Mesenchymal stem cell (in vitro differentiated cells and primary cell): ENCODE data around the gene SEPTIN1.

ENCODE experiments used
- DNase-seq: peaks from one replicate; pipeline ENCODE4 v3.0.0-alpha.2; 2013
- H2AFZ ChIP-seq: one replicate; pipeline ENCODE4 v1.6.1; 2013; ENCODE audit warnings: low read depth, mild to moderate bottlenecking, control low read depth, inconsistent platforms, low read length, moderate library complexity
- H2AK5ac ChIP-seq: 2 replicates; pipeline ENCODE4 v1.6.1; 2013; ENCODE audit warnings: low read length, moderate library complexity, mild to moderate bottlenecking, inconsistent platforms; ENCODE audit not compliant: severe bottlenecking
- H2BK120ac ChIP-seq: one replicate; pipeline ENCODE4 v1.6.1; 2013; ENCODE audit warnings: low read depth, mild to moderate bottlenecking, inconsistent platforms, low read length, moderate library complexity
- H2BK12ac ChIP-seq, 2 experiments: one replicate each; pipeline ENCODE4 v1.6.1; 2013; ENCODE audit warnings: inconsistent platforms in 2 of 2, low read length in 2 of 2, mild to moderate bottlenecking in 2 of 2, moderate library complexity in 2 of 2, control low read depth in 1 of 2
- H2BK15ac ChIP-seq: one replicate; pipeline ENCODE4 v1.6.1; 2013; ENCODE audit warnings: mild to moderate bottlenecking, low read depth, inconsistent platforms; ENCODE audit not compliant: poor library complexity, severe bottlenecking
- H2BK5ac ChIP-seq: 2 replicates; pipeline ENCODE4 v1.6.1; 2013; ENCODE audit warnings: low read depth, mild to moderate bottlenecking, low read length, control low read depth, inconsistent platforms; ENCODE audit not compliant: poor library complexity, severe bottlenecking
- H3K14ac ChIP-seq, 2 experiments: one replicate each; pipeline ENCODE4 v1.6.1; 2013; ENCODE audit warnings: inconsistent platforms in 2 of 2, low read length in 2 of 2, control low read depth in 1 of 2, mild to moderate bottlenecking in 1 of 2, moderate library complexity in 1 of 2
- H3K18ac ChIP-seq, 2 experiments: one replicate each; pipeline ENCODE4 v1.6.1; 2013; ENCODE audit warnings: inconsistent platforms in 2 of 2, low read length in 2 of 2, control low read depth in 1 of 2, low read depth in 1 of 2, mild to moderate bottlenecking in 1 of 2
- H3K23ac ChIP-seq, 2 experiments: one replicate each; pipeline ENCODE4 v1.6.1; 2013; ENCODE audit warnings: inconsistent platforms in 2 of 2, low read length in 2 of 2, mild to moderate bottlenecking in 2 of 2, moderate library complexity in 2 of 2, control low read depth in 1 of 2
- H3K27ac ChIP-seq: 2 replicates; pipeline ENCODE4 v1.5.1; 2013; ENCODE audit warnings: mild to moderate bottlenecking, moderate library complexity, low read length, control low read depth, inconsistent platforms; ENCODE audit not compliant: poor library complexity, severe bottlenecking
- H3K27me3 ChIP-seq, 2 experiments: 2 replicates each; pipeline versions ENCODE4 v1.6.1 to v1.7.0; 2013; ENCODE audit warnings: low read length in 2 of 2, mild to moderate bottlenecking in 2 of 2, moderate library complexity in 2 of 2, control low read depth in 1 of 2, inconsistent platforms in 1 of 2; ENCODE audit not compliant: control insufficient read depth in 1 of 2, insufficient read depth in 1 of 2
- H3K36me3 ChIP-seq, 2 experiments: 2 replicates each; pipeline versions ENCODE4 v1.6.1 to v1.7.0; 2013; ENCODE audit warnings: low read length in 2 of 2, control low read depth in 1 of 2, inconsistent platforms in 1 of 2, low read depth in 1 of 2, mild to moderate bottlenecking in 1 of 2; ENCODE audit not compliant: insufficient read depth in 2 of 2, control insufficient read depth in 1 of 2
- H3K4ac ChIP-seq, 2 experiments: one replicate each; pipeline ENCODE4 v1.6.1; 2013; ENCODE audit warnings: inconsistent platforms in 2 of 2, low read length in 2 of 2, mild to moderate bottlenecking in 2 of 2, moderate library complexity in 2 of 2, control low read depth in 1 of 2, low read depth in 1 of 2
- H3K4me1 ChIP-seq: 2 replicates; pipeline ENCODE4 v1.6.1; 2013; ENCODE audit warnings: low read depth, low read length, control low read depth; ENCODE audit not compliant: control insufficient read depth, insufficient read depth
- H3K4me2 ChIP-seq: 2 replicates; pipeline ENCODE4 v1.6.1; 2013; ENCODE audit warnings: low read length, mild to moderate bottlenecking, inconsistent platforms; ENCODE audit not compliant: poor library complexity, severe bottlenecking
- H3K4me3 ChIP-seq, 2 experiments: 2 replicates each; pipeline versions ENCODE4 v1.5.1 to v1.7.0; 2013; ENCODE audit warnings: low read length in 2 of 2, mild to moderate bottlenecking in 2 of 2, control low read depth in 1 of 2, low read depth in 1 of 2; ENCODE audit not compliant: insufficient read depth in 1 of 2
- H3K79me1 ChIP-seq: replicated peaks from 2 replicates; pipeline ENCODE4 v1.6.1; 2013; ENCODE audit warnings: mild to moderate bottlenecking, control low read depth, low read length, inconsistent platforms; ENCODE audit not compliant: poor library complexity, severe bottlenecking
- H3K9ac ChIP-seq: 2 replicates; pipeline ENCODE4 v1.7.0; 2013; ENCODE audit warnings: mild to moderate bottlenecking, low read length, moderate library complexity
- H3K9me3 ChIP-seq: 2 replicates; pipeline ENCODE4 v1.7.0; 2013; ENCODE audit warnings: mild to moderate bottlenecking, low read length; ENCODE audit not compliant: control insufficient read depth
- H4K8ac ChIP-seq: one replicate; pipeline ENCODE4 v1.6.1; 2013; ENCODE audit warnings: inconsistent platforms, mild to moderate bottlenecking, low read length, moderate library complexity
- H4K91ac ChIP-seq: one replicate; pipeline ENCODE4 v1.6.1; 2013; ENCODE audit warnings: mild to moderate bottlenecking, low read length, inconsistent platforms
- WGBS: methylation state at CpG from one replicate; pipeline ENCODE4 v1.1.7; 2013; ENCODE audit warnings: mixed read lengths; 5-methylcytosine and 5-hydroxymethylcytosine counted together

The SEPTIN1 gene

GRCh38 chr16:30357085-30357714, 25.2 kb downstream of the SEPTIN1 start:
- no peak overlapping the region for H2AFZ ChIP-seq
- peaks cover 35% of the 10 kb centered on the region for H3K4me1 ChIP-seq
- no peak overlapping the region for H2BK15ac ChIP-seq
- no peak for DNase-seq
- no peaks in the 10 kb centered on the region for H3K27me3 ChIP-seq
- H3K23ac ChIP-seq: no peak overlapping the region
- no peak overlapping the region for H3K4me3 ChIP-seq
- H2BK12ac ChIP-seq: no peak overlapping the region
- no peak overlapping the region for H3K4me2 ChIP-seq
- H2BK5ac ChIP-seq: no peak overlapping the region
- H3K14ac ChIP-seq: no peak overlapping the region
- no peak overlapping the region for H2BK120ac ChIP-seq
- 96% methylated on average over 3 of the region's 5 CpGs for WGBS
- no peak overlapping the region for H4K8ac ChIP-seq
- H3K9ac ChIP-seq: peak overlapping the region; percentile 11
- peaks cover 45% of the 10 kb centered on the region for H3K79me1 ChIP-seq
- no peak overlapping the region for H4K91ac ChIP-seq
- H3K4ac ChIP-seq: no peak overlapping the region
- no peak overlapping the region for H3K18ac ChIP-seq
- peaks cover 58 to 66% of the 10 kb centered on the region in 2 experiments for H3K36me3 ChIP-seq
- no peak overlapping the region for H3K27ac ChIP-seq
- H3K9me3 ChIP-seq: no peaks in the 10 kb centered on the region
- no peak overlapping the region for H2AK5ac ChIP-seq

GRCh38 chr16:30356401-30357084, 25.8 kb downstream of the SEPTIN1 start:
- DNase-seq: no peak
- H2AFZ ChIP-seq: no peak overlapping the region
- H2AK5ac ChIP-seq: peak overlapping the region; percentile 61
- H3K4me3 ChIP-seq: no peak overlapping the region
- H3K36me3 ChIP-seq: peaks cover 60 to 73% of the 10 kb centered on the region in 2 experiments
- peak overlapping the region; percentile 91 for H3K9ac ChIP-seq
- H2BK15ac ChIP-seq: no peak overlapping the region
- H3K4me2 ChIP-seq: peak overlapping the region; percentile 81
- H3K79me1 ChIP-seq: peaks cover 50% of the 10 kb centered on the region
- no peak overlapping the region for H4K91ac ChIP-seq
- peaks cover 38% of the 10 kb centered on the region for H3K4me1 ChIP-seq
- 94% methylated on average over 12 of the region's 12 CpGs for WGBS
- no peak overlapping the region for H3K14ac ChIP-seq
- H4K8ac ChIP-seq: peak overlapping the region; percentile 95
- H3K9me3 ChIP-seq: no peaks in the 10 kb centered on the region
- H2BK120ac ChIP-seq: no peak overlapping the region
- no peak overlapping the region for H2BK5ac ChIP-seq
- peak overlapping the region; percentile 94 for H3K27ac ChIP-seq
- peak overlapping the region in 1 of 2 experiments; percentile 85 for H3K4ac ChIP-seq
- H3K27me3 ChIP-seq: no peaks in the 10 kb centered on the region
- H3K18ac ChIP-seq: no peak overlapping the region
- H3K23ac ChIP-seq: no peak overlapping the region
- no peak overlapping the region for H2BK12ac ChIP-seq

- no peak overlapping the region for H2AFZ ChIP-seq
- DNase-seq: no peak
- peak overlapping the region; percentile 81 for H3K4me2 ChIP-seq
- H3K79me1 ChIP-seq: peaks cover 54% of the 10 kb centered on the region
- H2AK5ac ChIP-seq: peak overlapping the region; percentile 61
- no peaks in the 10 kb centered on the region for H3K27me3 ChIP-seq
- no peak overlapping the region for H2BK15ac ChIP-seq
- H2BK5ac ChIP-seq: no peak overlapping the region
- peak overlapping the region; percentile 67 to 84 for H3K18ac ChIP-seq
- peak overlapping the region; percentile 94 for H3K27ac ChIP-seq
- WGBS: 67% methylated on average over 7 of the region's 7 CpGs
- peak overlapping the region; percentile 59 to 89 for H3K4me3 ChIP-seq
- H3K9me3 ChIP-seq: no peaks in the 10 kb centered on the region
- peak overlapping the region; percentile 85 to 98 for H3K4ac ChIP-seq
- H2BK120ac ChIP-seq: peak overlapping the region; percentile 44
- no peak overlapping the region for H3K23ac ChIP-seq
- peak overlapping the region; percentile 11 to 43 for H2BK12ac ChIP-seq
- peak overlapping the region; percentile 95 for H4K8ac ChIP-seq
- H3K4me1 ChIP-seq: peaks cover 38% of the 10 kb centered on the region
- peak overlapping the region; percentile 91 for H3K9ac ChIP-seq
- H4K91ac ChIP-seq: peak overlapping the region; percentile 65
- peaks cover 66 to 79% of the 10 kb centered on the region in 2 experiments for H3K36me3 ChIP-seq
- peak overlapping the region in 1 of 2 experiments; percentile 8 for H3K14ac ChIP-seq
These were observed 26.4 kb downstream of the SEPTIN1 start for GRCh38 chr16:30355954-30356308.
